GM12878 (cell line): ENCODE data around the gene TNNT2. TPM values are rescaled to one million over a fixed set of nuclear protein-coding genes. Genes with fewer than 3 reads are reported as not detected.

Source experiments
- ATAC-seq: fragments of 200-7000 bp; cut with Tn5 transposase; 3 replicates; pipeline ENCODE4 v1.9.1; 2020; ENCODE audit warnings: mild to moderate bottlenecking, moderate library complexity
- BruUV-seq: library from RNA; stranded (reverse); fragments of 400-500 nt; replicated peaks from 2 replicates; lab custom pipeline; 2021; lab: Mats Ljungman, UMichigan
- CTCF ChIA-PET: fragments of 300-600 bp; sonication (Branson Sonifier 250); formaldehyde crosslinking; extraction: SDS; loops from one replicate; lab custom pipeline; 2021; ENCODE audit warnings: inconsistent platforms; lab: Yijun Ruan, JAX
- POLR2A ChIA-PET: fragments of 350-600 bp; formaldehyde crosslinking; extraction: SDS; loops from one replicate; lab custom pipeline; 2021; ENCODE audit warnings: inconsistent platforms; lab: Charles Lee
- RAD21 ChIA-PET: fragments of 300-600 bp; sonication (Branson Sonifier 250); formaldehyde crosslinking; loops from one replicate; lab custom pipeline; 2023; ENCODE audit warnings: antibody characterized with exemption; ENCODE audit not compliant: unreplicated experiment; lab: Charles Lee
- SMC1A ChIA-PET: fragments of 300-600 bp; sonication (Branson Sonifier 250); formaldehyde crosslinking; loops from one replicate; lab custom pipeline; 2023; ENCODE audit not compliant: unreplicated experiment, uncharacterized antibody; lab: Charles Lee
- DNase-seq: peaks from one replicate; pipeline ENCODE4 v3.0.0-alpha.2; 2011; ENCODE audit warnings: low read depth, low spot score
- FAIRE-seq: peaks from 3 replicates; lab custom pipeline; 2011; peaks lifted over from hg19 to GRCh38; lab: Jason Lieb, UNC
- H2AFZ ChIP-seq: 2 replicates; pipeline ENCODE4 v1.6.0; 2011; ENCODE audit warnings: low read depth, low read length, control low read depth; ENCODE audit not compliant: control insufficient read depth
- H3K27ac ChIP-seq: 2 replicates; pipeline ENCODE4 v1.5.1; 2011; ENCODE audit warnings: control low read depth; ENCODE audit not compliant: control insufficient read depth, insufficient read depth
- H3K27me3 ChIP-seq, 2 experiments: replicated peaks in 1 of 2; 2 replicates each; pipeline versions ENCODE4 v1.6.0 to v1.6.1; 2011; ENCODE audit warnings: low read length in 1 of 2; ENCODE audit not compliant: control insufficient read depth in 2 of 2, insufficient read depth in 2 of 2
- H3K36me3 ChIP-seq, 2 experiments: 2 replicates each; pipeline ENCODE4 v1.5.1; 2011; ENCODE audit warnings: low read length in 1 of 2; ENCODE audit not compliant: control insufficient read depth in 2 of 2, insufficient read depth in 2 of 2
- H3K4me1 ChIP-seq: 2 replicates; pipeline ENCODE4 v1.6.1; 2011; ENCODE audit warnings: mild to moderate bottlenecking, low read length, moderate library complexity, mixed read lengths; ENCODE audit not compliant: control insufficient read depth, insufficient read depth
- H3K4me2 ChIP-seq: 2 replicates; pipeline ENCODE4 v1.6.0; 2011; ENCODE audit warnings: control low read depth; ENCODE audit not compliant: control insufficient read depth, insufficient read depth
- H3K4me3 ChIP-seq: fragments of 200-600 bp; sonication (generic); 2 replicates; pipeline ENCODE4 v1.5.1; 2016
- H3K79me2 ChIP-seq: 2 replicates; pipeline ENCODE4 v1.6.0; 2011; ENCODE audit warnings: low read length; ENCODE audit not compliant: control insufficient read depth, insufficient read depth
- H3K9ac ChIP-seq: 2 replicates; pipeline ENCODE4 v1.8.0; 2011; ENCODE audit warnings: low read length, control low read depth, mixed read lengths; ENCODE audit not compliant: control insufficient read depth, insufficient read depth
- H3K9me3 ChIP-seq: replicated peaks from 3 replicates; pipeline ENCODE4 v1.5.1; 2011; ENCODE audit warnings: mild to moderate bottlenecking, low read length; ENCODE audit not compliant: control insufficient read depth, insufficient read depth
- H4K20me1 ChIP-seq: 2 replicates; pipeline ENCODE4 v1.6.0; 2011; ENCODE audit not compliant: control insufficient read depth, insufficient read depth
- HDGF ChIP-seq: fragments of 450-650 bp; IDR thresholded peaks from 2 replicates; pipeline ENCODE4 v1.6.1; 2016; ENCODE audit warnings: antibody characterized with exemption
- IRF3 ChIP-seq: fragments of 450-650 bp; IDR thresholded peaks from 2 replicates; pipeline ENCODE4 v1.6.1; 2014; ENCODE audit warnings: mild to moderate bottlenecking
- JUNB ChIP-seq: IDR thresholded peaks from 2 replicates; pipeline ENCODE4 v1.6.1; 2016; ENCODE audit warnings: antibody characterized with exemption, mild to moderate bottlenecking
- MTA2 ChIP-seq: fragments of 450-650 bp; IDR thresholded peaks from 2 replicates; pipeline ENCODE4 v1.6.1; 2016; ENCODE audit warnings: low read depth, mild to moderate bottlenecking, moderate library complexity
- MXI1 ChIP-seq: fragments of 150-350 bp; IDR thresholded peaks from 2 replicates; pipeline ENCODE4 v1.6.1; 2011; ENCODE audit warnings: low read depth, mild to moderate bottlenecking, inconsistent platforms, low read length, improper control_type of control experiment
- NKRF ChIP-seq: fragments of 450-650 bp; conservative IDR thresholded peaks from 2 replicates; pipeline ENCODE4 v1.6.1; 2017; ENCODE audit warnings: mild to moderate bottlenecking, moderate library complexity
- WGBS: methylation state at CpG from one replicate; pipeline ENCODE4 v1.1.6; 2016; ENCODE audit warnings: low lambda C conversion rate; ENCODE audit not compliant: insufficient replicate concordance, insufficient coverage; ENCODE audit errors: missing lambda C conversion rate; 5-methylcytosine and 5-hydroxymethylcytosine counted together
- in situ Hi-C: fragments of 300-500 bp; cut with MboI; formaldehyde crosslinking; loops from 9 replicates; pipeline ENCODE4 v1.14.3; 2018; ENCODE audit warnings: mixed read lengths
- intact Hi-C: fragments of 100-400 bp; cut with micrococcal nuclease; formaldehyde crosslinking; loops from one replicate; pipeline ENCODE4 v1.14.2; 2022; ENCODE audit not compliant: unreplicated experiment
- polyA plus RNA-seq, 11 experiments: library from polyadenylated mRNA; depleted of rRNA in 4 of 11; unstranded in 6 of 11; stranded (reverse) in 5 of 11; fragments of >200 nt; fragmentation: Nextera tagmentation in 4 of 11; fragmentation: Illumina TruSeq in 1 of 11; extraction: Ambion mirVana in 4 of 11; extraction: Trizol in 1 of 11; gene quantifications; 1 replicate in 1 of 11; 2 replicates in 10 of 11; pipeline versions ENCODE4 v1.2.1 to v1.2.3, GENCODE V29; 2011 to 2016; ENCODE audit warnings: inconsistent platforms in 2 of 11, missing spikeins in 2 of 11, low read depth in 1 of 11
- total RNA-seq, 4 experiments: library from RNA; depleted of rRNA in 3 of 4; stranded (reverse); fragments of >200 nt in 3 of 4; fragmentation: Illumina TruSeq in 1 of 4; extraction: Trizol in 1 of 4; gene quantifications; 2 replicates each; pipeline versions ENCODE4 v1.2.1 to v1.2.3, GENCODE V29; 2013 to 2021
- TF ChIP-seq, protein P1 (sequence below): fragments of 450-650 bp; formaldehyde crosslinking; IDR thresholded peaks from 2 replicates; pipeline ENCODE4 v1.4.0; 2020; ENCODE audit warnings: mild to moderate bottlenecking, moderate library complexity
- TF ChIP-seq, protein P2 (sequence below): fragments of 450-650 bp; IDR thresholded peaks from 2 replicates; pipeline ENCODE4 v1.6.1; 2017; ENCODE audit warnings: mild to moderate bottlenecking, low read depth, inconsistent platforms; ENCODE audit not compliant: poor library complexity, severe bottlenecking
- TF ChIP-seq, protein P3 (sequence below): fragments of 450-650 bp; IDR thresholded peaks from 2 replicates; pipeline ENCODE4 v1.6.1; 2017; ENCODE audit warnings: mild to moderate bottlenecking, moderate library complexity

The TNNT2 gene
- total and polyA plus RNA-seq, 10 of the 15 experiments (the other 5 are each of a cell fraction or from before 2014, with no cell fraction given) = 2.2 TPM; not detected in 9

DNA sequence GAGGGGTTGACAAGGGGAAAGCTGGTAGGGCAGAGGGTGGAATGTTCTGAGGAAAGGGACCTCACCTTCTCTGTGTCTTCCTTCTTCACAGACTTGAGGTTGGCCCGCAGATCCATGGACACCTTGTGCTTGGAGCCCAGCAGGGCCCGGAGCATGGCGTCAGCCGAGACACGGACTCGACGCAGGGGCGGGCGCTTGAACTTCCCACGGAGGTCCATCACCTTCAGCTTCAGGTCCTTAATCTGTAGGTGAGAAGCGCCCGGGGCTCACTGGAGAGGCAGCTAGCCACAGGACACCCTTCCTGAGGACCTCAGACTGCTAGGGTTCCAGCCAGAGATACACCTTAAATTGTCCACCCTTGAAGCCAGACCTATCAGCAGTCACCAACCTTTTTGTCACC, 33.8 kb upstream of the TNNT2 start:
- SMC1A ChIA-PET = interaction anchor here (0.9 to 12.3 kb wide), 4 partner anchors 22 to 101 kb away, joined by 3 to 374 read pairs (median 6); no protein-coding TSS in a partner anchor
- H3K9me3 ChIP-seq = no peaks in the 10 kb centered on the region
- ATAC-seq = no peak
- H3K9ac ChIP-seq = no peak overlapping the region
- WGBS = 66% methylated on average over 12 of the region's 12 CpGs
- no peak for FAIRE-seq
- no peak overlapping the region for H2AFZ ChIP-seq
- in situ Hi-C loops (no loop called here), intact Hi-C loops (no loop called here)
- H3K36me3 ChIP-seq = no peaks in the 10 kb centered on the region
- peaks cover 16% of the 10 kb centered on the region for H3K4me1 ChIP-seq
- H3K27ac ChIP-seq = no peak overlapping the region
- BruUV-seq = no TSS peak
- no peaks in the 10 kb centered on the region for H4K20me1 ChIP-seq
- H3K27me3 ChIP-seq = no peaks in the 10 kb centered on the region; a peak in 1 of 4 replicates
- no peak for DNase-seq
- no peak overlapping the region for H3K4me2 ChIP-seq
- POLR2A ChIA-PET = interaction anchor here (0.9 to 11.9 kb wide), 2 partner anchors 23 to 36 kb away, joined by 3 to 228 read pairs; no protein-coding TSS in a partner anchor
- CTCF ChIA-PET = interaction anchor here (1.1 to 14.4 kb wide), 8 partner anchors 9 to 101 kb away, joined by 3 to 623 read pairs (median 17); no protein-coding TSS in a partner anchor
- H3K79me2 ChIP-seq = no peaks in the 10 kb centered on the region
- RAD21 ChIA-PET = interaction anchor here (0.5 to 12.1 kb wide), 3 partner anchors 23 to 100 kb away, joined by 3 to 340 read pairs (median 5); no protein-coding TSS in a partner anchor
- H3K4me3 ChIP-seq = no peak overlapping the region
- TF ChIP-seq, protein P1, sequence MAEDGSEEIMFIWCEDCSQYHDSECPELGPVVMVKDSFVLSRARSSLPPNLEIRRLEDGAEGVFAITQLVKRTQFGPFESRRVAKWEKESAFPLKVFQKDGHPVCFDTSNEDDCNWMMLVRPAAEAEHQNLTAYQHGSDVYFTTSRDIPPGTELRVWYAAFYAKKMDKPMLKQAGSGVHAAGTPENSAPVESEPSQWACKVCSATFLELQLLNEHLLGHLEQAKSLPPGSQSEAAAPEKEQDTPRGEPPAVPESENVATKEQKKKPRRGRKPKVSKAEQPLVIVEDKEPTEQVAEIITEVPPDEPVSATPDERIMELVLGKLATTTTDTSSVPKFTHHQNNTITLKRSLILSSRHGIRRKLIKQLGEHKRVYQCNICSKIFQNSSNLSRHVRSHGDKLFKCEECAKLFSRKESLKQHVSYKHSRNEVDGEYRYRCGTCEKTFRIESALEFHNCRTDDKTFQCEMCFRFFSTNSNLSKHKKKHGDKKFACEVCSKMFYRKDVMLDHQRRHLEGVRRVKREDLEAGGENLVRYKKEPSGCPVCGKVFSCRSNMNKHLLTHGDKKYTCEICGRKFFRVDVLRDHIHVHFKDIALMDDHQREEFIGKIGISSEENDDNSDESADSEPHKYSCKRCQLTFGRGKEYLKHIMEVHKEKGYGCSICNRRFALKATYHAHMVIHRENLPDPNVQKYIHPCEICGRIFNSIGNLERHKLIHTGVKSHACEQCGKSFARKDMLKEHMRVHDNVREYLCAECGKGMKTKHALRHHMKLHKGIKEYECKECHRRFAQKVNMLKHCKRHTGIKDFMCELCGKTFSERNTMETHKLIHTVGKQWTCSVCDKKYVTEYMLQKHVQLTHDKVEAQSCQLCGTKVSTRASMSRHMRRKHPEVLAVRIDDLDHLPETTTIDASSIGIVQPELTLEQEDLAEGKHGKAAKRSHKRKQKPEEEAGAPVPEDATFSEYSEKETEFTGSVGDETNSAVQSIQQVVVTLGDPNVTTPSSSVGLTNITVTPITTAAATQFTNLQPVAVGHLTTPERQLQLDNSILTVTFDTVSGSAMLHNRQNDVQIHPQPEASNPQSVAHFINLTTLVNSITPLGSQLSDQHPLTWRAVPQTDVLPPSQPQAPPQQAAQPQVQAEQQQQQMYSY (CRISPR knock-in tag) = no peak
- TF ChIP-seq, protein P2, sequence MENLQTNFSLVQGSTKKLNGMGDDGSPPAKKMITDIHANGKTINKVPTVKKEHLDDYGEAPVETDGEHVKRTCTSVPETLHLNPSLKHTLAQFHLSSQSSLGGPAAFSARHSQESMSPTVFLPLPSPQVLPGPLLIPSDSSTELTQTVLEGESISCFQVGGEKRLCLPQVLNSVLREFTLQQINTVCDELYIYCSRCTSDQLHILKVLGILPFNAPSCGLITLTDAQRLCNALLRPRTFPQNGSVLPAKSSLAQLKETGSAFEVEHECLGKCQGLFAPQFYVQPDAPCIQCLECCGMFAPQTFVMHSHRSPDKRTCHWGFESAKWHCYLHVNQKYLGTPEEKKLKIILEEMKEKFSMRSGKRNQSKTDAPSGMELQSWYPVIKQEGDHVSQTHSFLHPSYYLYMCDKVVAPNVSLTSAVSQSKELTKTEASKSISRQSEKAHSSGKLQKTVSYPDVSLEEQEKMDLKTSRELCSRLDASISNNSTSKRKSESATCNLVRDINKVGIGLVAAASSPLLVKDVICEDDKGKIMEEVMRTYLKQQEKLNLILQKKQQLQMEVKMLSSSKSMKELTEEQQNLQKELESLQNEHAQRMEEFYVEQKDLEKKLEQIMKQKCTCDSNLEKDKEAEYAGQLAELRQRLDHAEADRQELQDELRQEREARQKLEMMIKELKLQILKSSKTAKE = no peak
- TF ChIP-seq, protein P3, sequence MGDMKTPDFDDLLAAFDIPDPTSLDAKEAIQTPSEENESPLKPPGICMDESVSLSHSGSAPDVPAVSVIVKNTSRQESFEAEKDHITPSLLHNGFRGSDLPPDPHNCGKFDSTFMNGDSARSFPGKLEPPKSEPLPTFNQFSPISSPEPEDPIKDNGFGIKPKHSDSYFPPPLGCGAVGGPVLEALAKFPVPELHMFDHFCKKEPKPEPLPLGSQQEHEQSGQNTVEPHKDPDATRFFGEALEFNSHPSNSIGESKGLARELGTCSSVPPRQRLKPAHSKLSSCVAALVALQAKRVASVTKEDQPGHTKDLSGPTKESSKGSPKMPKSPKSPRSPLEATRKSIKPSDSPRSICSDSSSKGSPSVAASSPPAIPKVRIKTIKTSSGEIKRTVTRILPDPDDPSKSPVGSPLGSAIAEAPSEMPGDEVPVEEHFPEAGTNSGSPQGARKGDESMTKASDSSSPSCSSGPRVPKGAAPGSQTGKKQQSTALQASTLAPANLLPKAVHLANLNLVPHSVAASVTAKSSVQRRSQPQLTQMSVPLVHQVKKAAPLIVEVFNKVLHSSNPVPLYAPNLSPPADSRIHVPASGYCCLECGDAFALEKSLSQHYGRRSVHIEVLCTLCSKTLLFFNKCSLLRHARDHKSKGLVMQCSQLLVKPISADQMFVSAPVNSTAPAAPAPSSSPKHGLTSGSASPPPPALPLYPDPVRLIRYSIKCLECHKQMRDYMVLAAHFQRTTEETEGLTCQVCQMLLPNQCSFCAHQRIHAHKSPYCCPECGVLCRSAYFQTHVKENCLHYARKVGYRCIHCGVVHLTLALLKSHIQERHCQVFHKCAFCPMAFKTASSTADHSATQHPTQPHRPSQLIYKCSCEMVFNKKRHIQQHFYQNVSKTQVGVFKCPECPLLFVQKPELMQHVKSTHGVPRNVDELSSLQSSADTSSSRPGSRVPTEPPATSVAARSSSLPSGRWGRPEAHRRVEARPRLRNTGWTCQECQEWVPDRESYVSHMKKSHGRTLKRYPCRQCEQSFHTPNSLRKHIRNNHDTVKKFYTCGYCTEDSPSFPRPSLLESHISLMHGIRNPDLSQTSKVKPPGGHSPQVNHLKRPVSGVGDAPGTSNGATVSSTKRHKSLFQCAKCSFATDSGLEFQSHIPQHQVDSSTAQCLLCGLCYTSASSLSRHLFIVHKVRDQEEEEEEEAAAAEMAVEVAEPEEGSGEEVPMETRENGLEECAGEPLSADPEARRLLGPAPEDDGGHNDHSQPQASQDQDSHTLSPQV = no peak
- no peak for TF ChIP-seq IRF3
- no peak for TF ChIP-seq MTA2
- no peak for TF ChIP-seq MXI1
- no peak for TF ChIP-seq HDGF
- no peak for TF ChIP-seq JUNB
- TF ChIP-seq NKRF = no peak
